ENCODE data around the gene CSRP1.

GRCh38 chr1:201535046-201535918 lies 28.4 kb upstream of the CSRP1 start:
- no peak for TF ChIP-seq CTCF (IDR thresholded peaks at IDR 0.05)
- no peak for TF ChIP-seq POLR2A (IDR thresholded peaks at IDR 0.05)

Measured in right lobe of liver (tissue), 4 donors.